Activated B cell treated with CpG ODN at 0.5 μM for 24 hours (primary cell): ENCODE measurements around the gene CIAO2B. TPM values are rescaled to one million over a fixed set of nuclear protein-coding genes. Genes with fewer than 3 reads are reported as not detected.

ENCODE experiments used
- ATAC-seq: fragments of 200-7000 bp; cut with Tn5 transposase; one replicate; pipeline ENCODE4 v1.10.0; 2021; ENCODE audit warnings: low read depth, mild to moderate bottlenecking, moderate library complexity
- CTCF ChIA-PET: fragments of 350-600 bp; sonication (Branson Sonifier 250); formaldehyde crosslinking; loops from one replicate; lab custom pipeline; 2021; ENCODE audit warnings: antibody characterized with exemption; lab: Charles Lee
- POLR2A ChIA-PET: fragments of 350-600 bp; sonication (Branson Sonifier 250); formaldehyde crosslinking; loops from one replicate; lab custom pipeline; 2021; ENCODE audit warnings: antibody characterized with exemption; lab: Charles Lee
- DNase-seq: peaks from one replicate; pipeline ENCODE4 v3.0.0; 2022
- H3K27ac Mint-ChIP-seq: one replicate; pipeline ENCODE4 v1.8.0; 2020; ENCODE audit warnings: mixed read lengths
- H3K27me3 Mint-ChIP-seq: one replicate; pipeline ENCODE4 v1.8.0; 2021; ENCODE audit warnings: mixed read lengths
- H3K36me3 Mint-ChIP-seq: one replicate; pipeline ENCODE4 v1.8.0; 2021; ENCODE audit warnings: low read depth, mixed read lengths
- H3K4me1 Mint-ChIP-seq: one replicate; pipeline ENCODE4 v1.8.0; 2021; ENCODE audit warnings: mixed read lengths
- H3K4me3 Mint-ChIP-seq: one replicate; pipeline ENCODE4 v1.8.0; 2020; ENCODE audit warnings: mild to moderate bottlenecking, mixed read lengths
- H3K9me3 Mint-ChIP-seq: one replicate; pipeline ENCODE4 v1.8.0; 2020; ENCODE audit warnings: mixed read lengths
- intact Hi-C: fragments of 100-400 bp; cut with micrococcal nuclease; formaldehyde crosslinking; loops from one replicate; pipeline ENCODE4 v1.15.1; 2024
- total RNA-seq: library from RNA; stranded (reverse); gene quantifications from 2 replicates; pipeline ENCODE4 v1.2.3, GENCODE V29; 2022
- TF ChIP-seq, protein P1 (sequence below): fragments of 200-600 bp; IDR thresholded peaks from one replicate; pipeline ENCODE4 v1.8.0; 2022; ENCODE audit warnings: antibody characterized with exemption, mild to moderate bottlenecking

CIAO2B gene
- total RNA-seq, 1 donor from 2014 or later, result 66.2 TPM

DNA sequence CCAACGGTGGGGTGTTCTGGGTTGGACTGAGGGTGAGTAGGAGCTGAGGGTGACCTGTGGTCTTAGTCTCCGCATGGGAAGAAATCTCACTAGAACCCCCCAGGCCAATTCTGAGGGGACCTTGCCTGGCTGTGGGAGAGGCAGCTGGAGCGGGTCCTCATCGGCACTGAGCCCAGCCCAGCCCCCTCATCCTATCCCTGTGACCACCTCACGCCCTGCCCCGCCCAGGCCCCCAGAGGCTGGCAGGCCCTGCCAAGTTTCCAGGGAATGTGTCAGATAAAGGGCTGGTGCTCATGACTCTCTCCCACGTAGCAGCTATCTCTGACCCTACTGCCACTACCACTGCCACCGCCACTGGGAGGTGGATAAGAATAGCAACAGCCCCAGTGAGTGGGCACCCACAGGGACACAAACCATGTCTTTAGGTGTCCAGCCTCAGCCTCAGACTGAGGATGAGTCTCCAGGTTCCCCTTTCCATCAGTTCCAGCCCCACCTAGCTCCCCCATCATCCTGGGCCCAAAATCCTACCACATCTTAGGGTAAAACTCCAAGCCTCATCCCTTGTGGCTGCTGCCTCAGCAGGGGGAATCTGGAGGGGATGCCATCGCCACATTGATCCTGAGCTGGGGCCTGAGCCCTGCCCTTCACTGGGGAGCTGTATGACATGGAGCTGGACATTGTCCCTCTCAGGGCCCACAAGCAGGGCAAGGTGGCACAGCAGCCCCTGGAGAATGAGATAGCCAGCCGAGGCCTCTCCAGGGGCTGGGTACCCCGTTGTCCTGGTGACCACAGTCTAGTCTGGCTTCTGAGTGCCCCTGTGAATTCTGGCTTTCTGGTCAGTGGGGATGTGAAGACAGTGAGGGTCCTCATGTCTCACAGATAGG, 30.4 kb downstream of the CIAO2B start:
- H3K36me3 Mint-ChIP-seq, result no peaks in the 10 kb centered on the region
- POLR2A ChIA-PET, result no interaction called here
- H3K4me3 Mint-ChIP-seq, result no peak overlapping the region

DNA sequence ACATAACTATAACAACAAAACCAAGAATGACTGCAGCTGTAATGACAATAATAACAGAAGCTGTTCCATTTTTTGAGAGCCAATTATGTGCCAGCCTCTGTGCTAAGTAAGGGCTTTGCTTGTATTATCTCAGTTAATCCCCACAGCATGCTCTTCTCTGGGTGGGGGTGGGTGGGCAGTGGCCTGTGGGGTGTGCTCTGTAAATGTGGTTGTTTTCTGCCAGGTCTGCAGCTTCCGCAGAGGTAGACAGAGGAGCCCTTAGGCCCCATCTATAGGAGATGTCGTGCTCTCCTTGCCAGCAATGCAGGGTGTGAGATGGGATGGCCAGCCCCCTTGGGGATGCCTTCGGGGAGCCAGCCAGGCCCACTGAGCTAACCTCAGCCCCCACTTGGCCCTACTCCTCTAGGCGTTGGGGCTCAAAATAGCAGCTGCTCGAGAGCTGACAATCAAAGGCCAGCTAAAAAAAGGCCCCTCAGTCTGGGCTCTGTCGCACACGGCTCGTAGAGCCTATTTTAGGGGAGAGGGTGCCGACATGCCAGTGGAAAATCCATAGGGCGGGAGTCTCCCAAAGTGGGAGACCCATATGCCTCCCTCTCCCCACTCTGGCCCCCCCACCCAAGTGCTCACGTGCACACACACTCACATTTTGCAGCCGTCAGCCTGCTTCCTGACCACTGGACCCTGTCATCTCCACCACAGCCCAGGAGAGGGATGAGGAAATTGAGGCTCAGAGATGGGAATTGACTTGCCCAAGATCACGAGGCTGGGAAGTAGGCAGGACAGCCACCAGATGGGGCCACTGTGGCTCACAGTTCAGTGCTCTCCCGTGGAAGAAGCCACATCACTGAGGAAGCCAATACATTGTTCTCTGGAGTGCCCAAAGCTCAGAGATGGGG, 31.3 kb downstream of the CIAO2B start:
- TF ChIP-seq, protein P1, sequence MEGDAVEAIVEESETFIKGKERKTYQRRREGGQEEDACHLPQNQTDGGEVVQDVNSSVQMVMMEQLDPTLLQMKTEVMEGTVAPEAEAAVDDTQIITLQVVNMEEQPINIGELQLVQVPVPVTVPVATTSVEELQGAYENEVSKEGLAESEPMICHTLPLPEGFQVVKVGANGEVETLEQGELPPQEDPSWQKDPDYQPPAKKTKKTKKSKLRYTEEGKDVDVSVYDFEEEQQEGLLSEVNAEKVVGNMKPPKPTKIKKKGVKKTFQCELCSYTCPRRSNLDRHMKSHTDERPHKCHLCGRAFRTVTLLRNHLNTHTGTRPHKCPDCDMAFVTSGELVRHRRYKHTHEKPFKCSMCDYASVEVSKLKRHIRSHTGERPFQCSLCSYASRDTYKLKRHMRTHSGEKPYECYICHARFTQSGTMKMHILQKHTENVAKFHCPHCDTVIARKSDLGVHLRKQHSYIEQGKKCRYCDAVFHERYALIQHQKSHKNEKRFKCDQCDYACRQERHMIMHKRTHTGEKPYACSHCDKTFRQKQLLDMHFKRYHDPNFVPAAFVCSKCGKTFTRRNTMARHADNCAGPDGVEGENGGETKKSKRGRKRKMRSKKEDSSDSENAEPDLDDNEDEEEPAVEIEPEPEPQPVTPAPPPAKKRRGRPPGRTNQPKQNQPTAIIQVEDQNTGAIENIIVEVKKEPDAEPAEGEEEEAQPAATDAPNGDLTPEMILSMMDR, result no peak
- Mint-ChIP-seq H3K36me3 (no peaks in the 10 kb centered on the region), H3K4me3 (no peak overlapping the region), H3K4me1 (no peaks in the 10 kb centered on the region), H3K9me3 (no peaks in the 10 kb centered on the region), H3K27me3 (no peaks in the 10 kb centered on the region), H3K27ac (no peak overlapping the region)
- ChIA-PET POLR2A (no interaction called here), CTCF (no interaction called here)
- intact Hi-C loops, result no loop called here
- ATAC-seq (no peak), DNase-seq (no peak)

More for the DNA sequence above, 30.4 kb downstream of the CIAO2B start:
- Mint-ChIP-seq H3K27me3 (peaks cover 4% of the 10 kb centered on the region), H3K27ac (no peak overlapping the region), H3K4me1 (no peaks in the 10 kb centered on the region), H3K9me3 (no peaks in the 10 kb centered on the region)
- DNase-seq, result no peak
- TF ChIP-seq, protein P1, result no peak
- intact Hi-C loops, result no loop called here
- ATAC-seq, result no peak
- CTCF ChIA-PET, result no interaction called here

DNA sequence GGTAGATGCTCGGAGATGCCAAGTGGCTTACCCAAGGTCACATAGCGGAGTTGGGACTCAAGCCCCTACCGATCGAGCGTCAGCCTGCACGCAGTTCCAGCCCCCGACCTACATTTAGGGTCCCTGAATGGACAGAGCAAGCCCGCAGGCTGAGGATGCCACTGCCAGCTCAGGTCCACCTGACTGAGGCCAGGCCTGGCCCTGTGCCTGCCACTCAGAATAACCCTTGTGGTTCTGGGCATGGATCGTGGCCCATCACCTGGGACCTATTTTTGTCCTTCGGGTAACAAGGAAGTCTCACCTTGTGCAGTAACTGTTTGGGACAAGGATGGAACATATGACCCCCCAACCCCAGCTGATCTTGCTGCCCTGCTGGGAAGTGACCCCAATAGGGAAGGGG, 32.6 kb downstream of the CIAO2B start:
- Mint-ChIP-seq H3K27me3 (no peaks in the 10 kb centered on the region), H3K9me3 (no peaks in the 10 kb centered on the region), H3K4me1 (no peaks in the 10 kb centered on the region), H3K27ac (no peak overlapping the region), H3K4me3 (no peak overlapping the region), H3K36me3 (no peaks in the 10 kb centered on the region)
- ChIA-PET POLR2A (no interaction called here), CTCF (no interaction called here)
- DNase-seq (no peak), ATAC-seq (no peak)
- TF ChIP-seq, protein P1, result no peak
- intact Hi-C loops, result no loop called here

DNA sequence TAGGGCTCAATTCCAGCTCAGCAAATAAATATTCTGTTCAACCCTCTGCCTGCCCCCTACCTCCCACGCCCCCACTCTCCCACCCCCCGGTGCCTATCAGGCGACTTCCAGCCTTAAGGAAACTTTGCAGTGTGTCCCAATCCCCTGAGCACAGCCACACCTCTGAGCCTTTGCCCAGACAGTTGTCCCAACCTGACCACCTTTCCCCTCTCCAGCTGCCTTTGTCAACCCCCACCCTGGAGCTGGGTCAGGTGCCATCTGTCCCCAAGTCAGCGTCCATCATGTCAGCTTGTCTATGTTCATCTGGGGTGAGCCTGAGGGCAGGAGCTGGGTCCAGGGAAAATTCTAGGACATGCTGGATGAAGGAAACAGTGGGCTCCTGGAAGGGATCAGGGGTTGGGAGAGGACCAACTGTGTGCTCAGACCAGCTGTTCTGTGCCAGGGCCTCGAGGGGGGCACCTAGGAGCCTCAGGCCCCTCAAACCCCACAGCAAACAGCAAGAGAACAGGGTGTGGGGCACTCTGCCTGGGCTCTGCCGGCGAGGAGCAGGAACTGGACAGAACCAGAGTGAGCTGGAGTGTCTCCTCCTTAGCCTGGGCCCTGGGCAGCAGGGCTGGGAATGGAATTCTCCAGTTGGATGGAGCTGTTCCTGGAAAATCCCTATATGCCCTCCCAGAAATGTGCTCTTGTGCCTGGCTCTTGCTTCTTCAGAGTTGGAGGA, 33.3 kb downstream of the CIAO2B start:
- intact Hi-C loops, result no loop called here
- Mint-ChIP-seq H3K27me3 (no peaks in the 10 kb centered on the region), H3K27ac (no peak overlapping the region), H3K9me3 (no peaks in the 10 kb centered on the region), H3K4me3 (no peak overlapping the region), H3K4me1 (no peaks in the 10 kb centered on the region), H3K36me3 (no peaks in the 10 kb centered on the region)
- CTCF ChIA-PET, result no interaction called here
- POLR2A ChIA-PET, result no interaction called here
- DNase-seq, result no peak
- ATAC-seq, result no peak
- TF ChIP-seq, protein P1, result no peak
